Cardiac muscle cell (in vitro differentiated cells and primary cell): ENCODE results near the gene NECAB3. TPM values are rescaled to one million over a fixed set of nuclear protein-coding genes. Genes with fewer than 3 reads are reported as not detected.
A peak's percentile ranks its signal among the peaks of the same experiment; 100 is the strongest.

ENCODE experiments used
- DNase-seq, 2 donors: peaks; one replicate each; pipeline versions ENCODE4 v3.0.0 to v3.0.0-alpha.2; 2010 to 2017; ENCODE audit warnings: low read depth in 1 of 2, low spot score in 1 of 2
- H3K27ac ChIP-seq: fragments of 200-600 bp; sonication (generic); 2 replicates; pipeline ENCODE4 v1.5.1; 2016
- H3K27me3 ChIP-seq: fragments of 200-600 bp; sonication (generic); 2 replicates; pipeline ENCODE4 v1.6.0; 2016; ENCODE audit warnings: control low read depth
- H3K36me3 ChIP-seq: fragments of 200-600 bp; sonication (generic); 2 replicates; pipeline ENCODE4 v1.5.1; 2016; ENCODE audit warnings: control low read depth
- H3K4me1 ChIP-seq: fragments of 200-600 bp; sonication (generic); 2 replicates; pipeline ENCODE4 v1.8.1; 2017; ENCODE audit warnings: low read depth, mild to moderate bottlenecking, mixed run types
- H3K4me3 ChIP-seq: fragments of 200-600 bp; sonication (generic); 2 replicates; pipeline ENCODE4 v1.5.1; 2016; ENCODE audit warnings: mild to moderate bottlenecking
- H3K9me3 ChIP-seq: fragments of 200-600 bp; sonication (generic); 2 replicates; pipeline ENCODE4 v1.5.1; 2017; ENCODE audit warnings: low read depth, mild to moderate bottlenecking, control low read depth
- CTCF ChIP-seq: IDR thresholded peaks from 2 replicates; pipeline ENCODE4 v1.5.1; 2012; ENCODE audit warnings: low read depth, mild to moderate bottlenecking, low read length
- polyA plus RNA-seq: library from polyadenylated mRNA; unstranded; fragments of >200 nt; fragmentation: Nextera tagmentation; extraction: Ambion mirVana; gene quantifications from 2 replicates; pipeline ENCODE4 v1.2.1, GENCODE V29; 2016
- total RNA-seq: library from RNA; depleted of rRNA; stranded (reverse); fragments of >200 nt; gene quantifications from 2 replicates; pipeline ENCODE4 v1.2.3, GENCODE V29; 2016

Gene NECAB3
- total and polyA plus RNA-seq, 2 experiments from 2014 or later: 93.1 to 187 TPM

GRCh38 chr20:33685328-33686099 is 11.3 kb upstream of the NECAB3 start:
- DNase-seq: no peak
- Histone ChIP-seq H3K9me3 (no peaks in the 10 kb centered on the region), H3K27ac (no peak overlapping the region), H3K4me3 (peak overlapping the region; percentile 39), H3K27me3 (no peaks in the 10 kb centered on the region), H3K36me3 (no peaks in the 10 kb centered on the region), H3K4me1 (peaks cover 32% of the 10 kb centered on the region)
- TF ChIP-seq CTCF: no peak

GRCh38 chr20:33684533-33685327 is 10.5 kb upstream of the NECAB3 start:
- Histone ChIP-seq H3K27ac (no peak overlapping the region), H3K27me3 (no peaks in the 10 kb centered on the region), H3K4me1 (peaks cover 28% of the 10 kb centered on the region), H3K9me3 (no peaks in the 10 kb centered on the region), H3K4me3 (no peak overlapping the region), H3K36me3 (no peaks in the 10 kb centered on the region)
- TF ChIP-seq CTCF: no peak
- DNase-seq: peak in 1 of 2 donors; percentile 18

- Histone ChIP-seq H3K9me3 (no peaks in the 10 kb centered on the region), H3K4me1 (peaks cover 12% of the 10 kb centered on the region), H3K4me3 (no peak overlapping the region), H3K27me3 (no peaks in the 10 kb centered on the region), H3K36me3 (no peaks in the 10 kb centered on the region), H3K27ac (no peak overlapping the region)
- no peak for DNase-seq
- no peak for TF ChIP-seq CTCF
These were observed 7.6 kb upstream of the NECAB3 start for GRCh38 chr20:33681728-33682353.

- no peaks in the 10 kb centered on the region for H3K36me3 ChIP-seq
- H3K9me3 ChIP-seq: no peaks in the 10 kb centered on the region
- no peaks in the 10 kb centered on the region for H3K27me3 ChIP-seq
- H3K27ac ChIP-seq: no peak overlapping the region
- no peak overlapping the region for H3K4me3 ChIP-seq
- no peak for DNase-seq
- TF ChIP-seq CTCF: no peak
- H3K4me1 ChIP-seq: peaks cover 9% of the 10 kb centered on the region
These were observed 7.1 kb upstream of the NECAB3 start for GRCh38 chr20:33681288-33681687.

GRCh38 chr20:33680686-33681085 is 6.5 kb upstream of the NECAB3 start:
- Histone ChIP-seq H3K9me3 (no peaks in the 10 kb centered on the region), H3K27ac (no peak overlapping the region), H3K4me3 (no peak overlapping the region), H3K36me3 (no peaks in the 10 kb centered on the region), H3K27me3 (no peaks in the 10 kb centered on the region), H3K4me1 (peaks cover 9% of the 10 kb centered on the region)
- peak in 1 of 2 donors; percentile 26 for DNase-seq
- TF ChIP-seq CTCF: no peak
